ENCODE measurements around the gene RABL3.
"Not testable (repeated sequence)": the region's sequence is repeated elsewhere in the genome, so short reads cannot be mapped to it uniquely, and the experiment has no call there.

RABL3 gene, protein sequence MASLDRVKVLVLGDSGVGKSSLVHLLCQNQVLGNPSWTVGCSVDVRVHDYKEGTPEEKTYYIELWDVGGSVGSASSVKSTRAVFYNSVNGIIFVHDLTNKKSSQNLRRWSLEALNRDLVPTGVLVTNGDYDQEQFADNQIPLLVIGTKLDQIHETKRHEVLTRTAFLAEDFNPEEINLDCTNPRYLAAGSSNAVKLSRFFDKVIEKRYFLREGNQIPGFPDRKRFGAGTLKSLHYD

DNA sequence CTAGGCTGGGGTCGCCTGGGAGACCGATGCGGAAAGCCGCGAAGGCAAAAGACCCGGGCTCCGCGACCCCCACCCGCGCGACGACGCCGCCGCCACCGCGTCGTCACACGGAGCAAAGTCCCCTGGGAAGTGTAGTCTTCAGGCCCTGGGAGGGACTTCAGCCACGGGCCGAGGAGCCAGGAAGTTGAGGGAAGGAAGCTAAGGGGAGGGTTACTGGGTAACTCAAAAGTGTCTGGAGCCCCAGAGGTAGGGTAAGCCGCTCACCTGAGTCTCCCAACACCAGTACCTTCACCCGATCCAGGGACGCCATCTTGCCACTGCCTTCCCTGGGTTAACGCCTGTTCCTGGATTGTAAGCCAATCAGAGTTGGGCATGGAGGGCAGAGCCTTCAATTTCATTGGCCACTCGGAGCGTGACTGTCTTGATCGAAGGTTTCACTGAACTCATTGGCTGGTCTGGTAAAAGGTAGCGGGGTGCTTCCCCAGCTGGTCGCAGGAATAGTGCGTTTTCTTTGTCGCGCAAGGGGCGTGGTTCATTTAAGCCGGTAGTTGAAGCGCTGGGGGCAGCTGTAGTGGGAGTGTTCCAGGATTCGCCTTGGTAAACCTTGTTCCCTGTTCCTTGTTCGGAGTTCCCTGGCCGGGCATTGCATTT, at the start of gene RABL3, which contains the start of gene GTF2E1:
Gene RABL3 (minus strand): TSS at position 319 of the 651 bp plus-strand sequence. CDS start 9 bp downstream, at position 310.
Gene GTF2E1 (plus strand): TSS at position 547 of the 651 bp plus-strand sequence. CDS start 7,809 bp downstream, outside the sequence.
- DNase-seq (ENCODE audit: low read depth): peak; percentile 97

- DNase-seq (ENCODE audit: low read depth): no peak
Measured at GRCh38 chr3:120791913-120792312, 49.6 kb upstream of the RABL3 start.

DNA sequence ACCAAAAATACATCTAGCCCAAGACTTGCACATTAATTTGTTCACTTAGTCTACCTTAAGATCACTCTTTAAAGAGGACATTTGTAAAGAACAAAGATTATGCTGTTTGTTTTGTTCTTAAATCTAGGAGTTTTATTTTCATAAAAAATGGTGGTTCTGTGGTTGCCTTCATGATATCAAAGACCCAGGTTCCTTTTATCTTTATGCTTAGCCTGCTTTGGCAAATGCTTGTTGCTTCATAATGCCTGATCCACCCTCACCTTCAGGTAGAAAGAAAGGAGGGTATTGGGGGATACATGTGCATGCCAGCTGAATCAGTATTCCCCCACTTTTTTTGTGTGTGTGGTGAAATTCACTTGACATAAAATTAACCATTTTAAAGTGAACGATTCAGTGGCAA, 48.7 kb upstream of the RABL3 start:
- DNase-seq (ENCODE audit: low read depth): no peak

- DNase-seq (ENCODE audit: low read depth): not testable (repeated sequence)
Measured at GRCh38 chr3:120785832-120786231, 43.5 kb upstream of the RABL3 start.

- no peak for DNase-seq (ENCODE audit: low read depth)
Measured at GRCh38 chr3:120780977-120781376, 38.7 kb upstream of the RABL3 start.

DNA sequence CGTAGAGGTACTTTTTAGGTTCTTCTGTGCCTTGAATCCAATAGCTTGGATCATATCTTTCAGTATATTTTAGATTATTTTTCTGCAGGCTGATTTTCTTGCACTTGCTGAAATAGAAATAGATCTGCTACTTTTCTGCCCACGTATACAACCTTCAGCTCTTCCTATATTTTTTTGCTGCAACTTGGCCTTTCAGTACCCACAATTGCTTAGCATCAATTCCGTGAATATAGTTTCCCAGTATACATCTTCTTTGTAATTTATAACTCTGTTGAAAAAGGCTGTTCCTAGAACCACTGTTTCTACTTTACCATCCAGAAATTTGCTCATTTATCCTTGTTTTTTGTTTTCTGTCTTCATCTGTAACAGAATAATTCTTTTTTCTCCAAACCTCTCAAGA, 36.5 kb upstream of the RABL3 start:
- DNase-seq (ENCODE audit: low read depth): no peak

GRCh38 chr3:120775411-120775810, 33.1 kb upstream of the RABL3 start:
- DNase-seq (ENCODE audit: low read depth): no peak

DNA sequence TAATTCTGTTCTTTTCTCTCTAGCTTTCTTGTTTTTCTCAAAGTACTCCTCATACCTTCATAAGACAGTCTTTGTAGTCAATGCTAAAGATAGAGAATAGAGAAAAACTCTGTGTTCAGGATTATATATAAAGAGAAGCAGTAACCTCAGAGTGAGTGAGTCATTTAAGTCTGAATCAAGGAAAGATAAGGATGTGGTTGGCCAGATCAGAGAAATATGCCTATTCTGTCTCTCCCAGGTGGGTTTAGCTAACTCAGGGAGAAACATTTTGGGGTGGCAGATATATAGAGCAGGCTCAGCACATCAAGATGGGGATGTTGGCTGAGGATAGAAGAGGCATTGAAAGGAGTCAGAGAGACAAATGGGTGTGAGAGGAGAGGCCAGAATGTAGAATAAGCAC, 31.6 kb upstream of the RABL3 start:
- DNase-seq (ENCODE audit: low read depth): no peak

DNA sequence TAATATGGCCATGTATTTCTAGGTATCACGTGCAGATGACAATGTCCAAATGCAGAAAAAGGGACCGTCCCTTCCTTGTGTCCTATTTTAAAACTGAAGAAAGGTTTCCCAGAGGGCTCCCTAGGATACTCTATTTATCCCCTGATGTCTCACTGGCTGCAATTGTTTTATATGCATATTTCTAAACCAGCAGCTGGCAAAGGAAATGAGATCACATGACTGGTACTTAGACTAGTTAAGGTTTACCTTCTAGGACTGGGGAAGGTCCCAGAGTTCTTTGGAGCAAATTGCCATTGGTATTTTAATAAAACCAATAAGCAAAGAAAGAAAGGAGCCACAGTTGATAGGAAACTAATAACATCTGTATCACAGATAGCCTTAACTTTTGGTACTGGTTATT, 29.8 kb upstream of the RABL3 start:
- no peak for DNase-seq (ENCODE audit: low read depth)

DNA sequence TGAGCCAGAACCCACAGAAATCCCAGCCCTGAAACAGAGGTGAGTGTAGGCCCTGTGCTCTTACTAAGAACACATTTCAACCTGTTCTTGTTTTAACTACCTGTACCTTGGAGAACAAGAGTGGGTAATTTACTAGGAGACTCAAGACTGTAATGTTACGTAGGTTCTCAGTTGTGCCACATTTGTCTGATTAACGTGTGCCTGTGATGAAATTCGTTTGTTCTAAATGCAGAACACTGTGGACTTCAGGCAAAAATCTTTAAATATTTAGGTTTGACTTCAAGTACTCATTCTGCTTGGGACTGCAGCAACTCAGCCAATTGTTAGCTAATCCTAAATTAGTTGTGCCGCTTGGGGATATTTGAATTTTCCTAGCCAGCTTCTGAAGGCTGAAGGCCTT, 28.6 kb upstream of the RABL3 start:
- no peak for DNase-seq (ENCODE audit: low read depth)

- DNase-seq (ENCODE audit: low read depth): no peak
Measured at GRCh38 chr3:120769436-120769835, 27.1 kb upstream of the RABL3 start.

- DNase-seq (ENCODE audit: low read depth): no peak
Measured at GRCh38 chr3:120767106-120767505, 24.8 kb upstream of the RABL3 start.

DNA sequence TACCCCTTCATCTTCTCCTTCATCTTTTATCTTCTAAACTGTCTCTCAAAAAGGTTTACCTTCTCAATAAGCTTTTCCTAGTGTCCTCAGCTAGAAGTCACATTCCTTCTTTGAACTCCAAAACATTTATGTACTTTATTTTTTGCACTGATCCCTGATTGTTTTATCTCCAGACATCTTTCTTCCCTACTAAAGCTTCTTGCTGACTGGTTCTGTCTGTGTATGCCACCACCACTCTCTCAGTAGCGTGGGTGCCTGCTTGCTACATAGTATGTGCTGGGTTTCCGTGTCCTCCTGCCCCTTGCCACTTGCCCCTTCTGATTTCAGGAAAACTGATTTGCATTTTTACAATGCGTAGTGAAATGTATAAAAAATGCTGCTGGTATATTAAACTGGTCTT, 24.3 kb upstream of the RABL3 start:
- DNase-seq (ENCODE audit: low read depth): no peak

DNA sequence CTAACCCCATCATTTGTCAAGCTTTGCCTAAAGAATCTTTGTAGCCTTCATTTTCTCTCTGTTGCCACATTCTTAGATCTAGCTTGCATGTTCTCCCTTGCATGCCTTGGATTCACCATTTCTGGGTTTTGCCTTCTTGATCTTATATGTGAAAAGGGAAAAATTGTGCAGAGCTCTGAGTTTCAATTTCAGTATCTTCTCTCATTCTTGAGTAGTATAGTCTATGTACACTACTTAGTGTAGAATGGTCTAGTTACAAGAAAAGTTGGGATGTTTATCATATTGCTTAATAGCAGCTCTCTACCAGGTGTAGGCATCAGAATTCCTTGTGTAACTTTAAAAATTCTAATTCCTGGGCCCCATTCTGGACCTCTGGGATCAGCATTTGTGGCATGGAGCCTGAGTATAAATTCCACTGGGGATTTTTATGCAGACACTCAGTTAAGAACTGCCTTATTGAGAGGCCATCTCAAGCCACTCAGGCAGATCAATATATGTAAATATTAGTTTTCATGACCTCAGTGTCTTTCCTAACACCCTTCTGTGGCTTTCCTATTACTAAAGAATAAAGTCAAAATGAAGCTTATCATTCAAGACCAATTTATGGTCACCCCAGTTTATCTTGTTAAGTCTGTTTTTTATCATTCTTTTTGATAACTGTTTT, 23.6 kb upstream of the RABL3 start:
- no peak for DNase-seq (ENCODE audit: low read depth)

GRCh38 chr3:120764206-120764605, 21.9 kb upstream of the RABL3 start:
- no peak for DNase-seq (ENCODE audit: low read depth)

DNA sequence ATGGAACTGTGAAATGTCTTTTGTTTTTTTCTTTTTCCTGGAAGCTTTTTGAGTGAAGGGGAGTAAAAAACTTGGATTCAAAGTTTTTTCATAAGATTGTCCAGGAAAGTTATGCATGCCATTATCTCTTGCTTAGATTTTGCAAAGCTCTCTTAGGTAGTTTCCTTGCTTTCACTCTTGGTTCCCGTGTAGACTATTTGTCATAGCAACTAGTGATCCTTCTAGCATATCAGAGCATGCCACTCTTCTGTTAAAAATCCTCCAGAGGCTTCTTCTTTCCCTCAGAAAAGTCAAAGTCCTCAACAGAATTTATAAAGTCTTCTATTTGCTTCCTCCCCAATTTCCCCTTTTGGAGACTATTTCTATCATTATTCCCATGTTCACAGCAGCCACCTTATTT, 21.3 kb upstream of the RABL3 start:
- DNase-seq (ENCODE audit: low read depth): no peak

- no peak for DNase-seq (ENCODE audit: low read depth)
Measured at GRCh38 chr3:120762615-120763014, 20.3 kb upstream of the RABL3 start.

DNA sequence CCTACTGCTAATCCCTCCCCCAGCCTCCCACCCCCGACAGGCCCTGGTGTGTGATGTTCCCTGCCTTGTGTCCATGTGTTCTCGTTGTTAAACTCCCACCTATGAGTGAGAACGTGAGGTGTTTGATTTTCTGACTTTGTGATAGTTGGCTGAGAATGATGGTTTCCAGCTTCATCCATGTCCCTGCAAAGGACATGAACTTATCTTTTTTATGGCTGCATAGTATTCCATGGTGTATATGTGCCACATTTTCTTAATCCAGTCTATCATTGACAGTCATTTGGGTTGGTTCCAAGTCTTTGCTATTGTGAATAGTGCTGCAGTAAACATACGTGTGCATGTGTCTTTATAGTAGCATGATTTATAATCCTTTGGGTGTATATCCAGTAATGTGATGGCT, 16.2 kb upstream of the RABL3 start:
- DNase-seq (ENCODE audit: low read depth): not testable (repeated sequence)

GRCh38 chr3:120756061-120756460, 13.7 kb upstream of the RABL3 start:
- no peak for DNase-seq (ENCODE audit: low read depth)

GRCh38 chr3:120753810-120754209, 11.5 kb upstream of the RABL3 start:
- DNase-seq (ENCODE audit: low read depth): no peak

DNA sequence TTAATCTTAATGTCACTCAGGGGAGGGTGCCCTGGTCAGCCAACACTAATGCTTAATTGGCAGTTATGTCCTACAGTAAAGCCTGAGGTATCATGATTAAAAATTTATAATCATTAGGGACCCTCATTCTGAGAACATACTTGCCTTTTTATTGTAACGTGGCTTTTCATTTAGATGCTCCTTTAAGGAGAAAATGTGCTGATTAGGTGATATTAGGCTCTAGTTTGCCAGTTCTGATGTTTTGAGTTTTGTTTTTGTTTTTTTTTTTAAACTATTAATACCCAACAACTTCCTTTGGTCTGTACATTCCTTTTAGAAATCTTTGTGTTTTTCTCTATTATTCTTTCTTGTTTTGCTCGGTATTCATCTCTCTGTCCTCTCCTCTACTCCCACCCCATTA, 10.5 kb upstream of the RABL3 start:
- DNase-seq (ENCODE audit: low read depth): no peak

GRCh38 chr3:120752230-120752629, 9.9 kb upstream of the RABL3 start:
- no peak for DNase-seq (ENCODE audit: low read depth)

- DNase-seq (ENCODE audit: low read depth): no peak
Measured at GRCh38 chr3:120749843-120750242, 7.5 kb upstream of the RABL3 start.
